ENCODE measurements around the gene DCAF7.

DNA sequence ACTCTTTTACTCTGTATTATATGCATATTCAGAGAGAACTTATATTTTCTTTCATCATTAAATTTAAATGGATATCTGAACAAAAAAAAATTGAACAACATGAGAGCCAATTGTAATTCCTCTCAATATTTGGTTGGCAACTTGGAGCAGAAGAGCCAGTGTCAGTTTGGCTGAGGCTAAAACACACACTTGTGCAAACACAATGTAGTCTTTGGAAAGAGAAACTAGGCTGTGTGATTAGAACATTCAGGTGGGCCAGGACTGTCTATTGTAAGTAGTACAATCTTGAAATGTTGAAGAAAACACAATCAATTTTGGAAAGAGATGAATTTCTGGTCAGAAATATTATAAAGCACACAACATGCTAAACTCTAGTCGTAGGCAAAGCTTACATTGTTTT, 17.0 kb downstream of the DCAF7 start:
- TF ChIP-seq, protein P1, sequence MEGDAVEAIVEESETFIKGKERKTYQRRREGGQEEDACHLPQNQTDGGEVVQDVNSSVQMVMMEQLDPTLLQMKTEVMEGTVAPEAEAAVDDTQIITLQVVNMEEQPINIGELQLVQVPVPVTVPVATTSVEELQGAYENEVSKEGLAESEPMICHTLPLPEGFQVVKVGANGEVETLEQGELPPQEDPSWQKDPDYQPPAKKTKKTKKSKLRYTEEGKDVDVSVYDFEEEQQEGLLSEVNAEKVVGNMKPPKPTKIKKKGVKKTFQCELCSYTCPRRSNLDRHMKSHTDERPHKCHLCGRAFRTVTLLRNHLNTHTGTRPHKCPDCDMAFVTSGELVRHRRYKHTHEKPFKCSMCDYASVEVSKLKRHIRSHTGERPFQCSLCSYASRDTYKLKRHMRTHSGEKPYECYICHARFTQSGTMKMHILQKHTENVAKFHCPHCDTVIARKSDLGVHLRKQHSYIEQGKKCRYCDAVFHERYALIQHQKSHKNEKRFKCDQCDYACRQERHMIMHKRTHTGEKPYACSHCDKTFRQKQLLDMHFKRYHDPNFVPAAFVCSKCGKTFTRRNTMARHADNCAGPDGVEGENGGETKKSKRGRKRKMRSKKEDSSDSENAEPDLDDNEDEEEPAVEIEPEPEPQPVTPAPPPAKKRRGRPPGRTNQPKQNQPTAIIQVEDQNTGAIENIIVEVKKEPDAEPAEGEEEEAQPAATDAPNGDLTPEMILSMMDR (IDR thresholded peaks at IDR 0.05; ENCODE audit: low read depth, low read length) = no peak
- TF ChIP-seq EZH2phosphoT487 (IDR thresholded peaks at IDR 0.05; ENCODE audit: low read depth) = no peak
